HG03196 (cell line): Measurements from ENCODE around the gene GDF7.
A peak's percentile ranks its signal among the peaks of the same experiment; 100 is the strongest.

ENCODE experiments used
- ATAC-seq: cut with Tn5 transposase; IDR thresholded peaks from one replicate; pipeline ENCODE4 v1.9.1; 2021; ENCODE audit not compliant: unreplicated experiment

The GDF7 gene

GRCh38 chr2:20643060-20643459, 23.9 kb upstream of the GDF7 start:
- no peak for ATAC-seq

GRCh38 chr2:20643826-20644225, 23.1 kb upstream of the GDF7 start:
- ATAC-seq, result no peak

- ATAC-seq, result no peak
These were observed 21.6 kb upstream of the GDF7 start for GRCh38 chr2:20645301-20645701.

- no peak for ATAC-seq
These were observed 21.2 kb upstream of the GDF7 start for GRCh38 chr2:20645761-20646160.

GRCh38 chr2:20646446-20646845, 20.5 kb upstream of the GDF7 start:
- no peak for ATAC-seq

GRCh38 chr2:20647211-20647610, 19.7 kb upstream of the GDF7 start:
- ATAC-seq, result no peak

GRCh38 chr2:20647738-20648137, 19.2 kb upstream of the GDF7 start:
- ATAC-seq, result no peak

- ATAC-seq, result no peak
These were observed 18.7 kb upstream of the GDF7 start for GRCh38 chr2:20648206-20648605.

- no peak for ATAC-seq
These were observed 18.1 kb upstream of the GDF7 start for GRCh38 chr2:20648831-20649230.

- no peak for ATAC-seq
These were observed 17.4 kb upstream of the GDF7 start for GRCh38 chr2:20649576-20649975.

- no peak for ATAC-seq
These were observed 17.0 kb upstream of the GDF7 start for GRCh38 chr2:20649976-20650375.

GRCh38 chr2:20650393-20650876, 16.5 kb upstream of the GDF7 start:
- no peak for ATAC-seq

- peak; percentile 96 for ATAC-seq
These were observed 15.8 kb upstream of the GDF7 start, which contains the start of gene HS1BP3 for GRCh38 chr2:20650877-20651730. HS1BP3 (minus strand) TSS chr2:20651098; CDS start chr2:20651063, 35 bp downstream.

GRCh38 chr2:20651731-20652099, 15.2 kb upstream of the GDF7 start:
- no peak for ATAC-seq

- ATAC-seq, result no peak
These were observed 14.8 kb upstream of the GDF7 start for GRCh38 chr2:20652141-20652540.

GRCh38 chr2:20652673-20653575, 14.0 kb upstream of the GDF7 start:
- ATAC-seq, result no peak

- no peak for ATAC-seq
These were observed 13.0 kb upstream of the GDF7 start for GRCh38 chr2:20653695-20654534.

- no peak for ATAC-seq
These were observed 12.5 kb upstream of the GDF7 start for GRCh38 chr2:20654535-20654813.

GRCh38 chr2:20656561-20656960, 10.4 kb upstream of the GDF7 start:
- no peak for ATAC-seq

- ATAC-seq, result no peak
These were observed 9.3 kb upstream of the GDF7 start for GRCh38 chr2:20657522-20658235.
